Ishikawa (cell line): ENCODE results near the gene PBX1.

ENCODE experiments used
- EP300 ChIP-seq: IDR thresholded peaks from 2 replicates; pipeline ENCODE4 v1.6.1; 2012; ENCODE audit warnings: borderline replicate concordance
- MAX ChIP-seq: IDR thresholded peaks from 2 replicates; pipeline ENCODE4 v1.6.1; 2012
- YY1 ChIP-seq: IDR thresholded peaks from 2 replicates; pipeline ENCODE4 v1.6.1; 2012; ENCODE audit warnings: low read depth

GRCh38 chr1:164777518-164777917 is 218.5 kb downstream of the PBX1 start:
- TF ChIP-seq MAX (no peak), EP300 (no peak), YY1 (no peak)
